Activated CD8-positive, alpha-beta memory T cell treated with anti-CD3 and anti-CD28 coated beads for 4 hours (primary cell): ENCODE measurements around the gene TFAP2A.

Experiments used
- DNase-seq, 2 donors: peaks; one replicate each; pipeline ENCODE4 v3.0.0-alpha.2; 2020; ENCODE audit warnings: low read depth in 2 of 2

Gene TFAP2A

GRCh38 chr6:10412461-10413261 is 2.2 kb downstream of the TFAP2A start:
- DNase-seq = no peak

- peak; percentile 4 to 18 for DNase-seq
Observed at GRCh38 chr6:10411971-10412460, 2.9 kb downstream of the TFAP2A start.

- DNase-seq = no peak
Observed at GRCh38 chr6:10411131-10411970, 3.5 kb downstream of the TFAP2A start.

- DNase-seq = no peak
Observed at GRCh38 chr6:10410207-10411050, 4.4 kb downstream of the TFAP2A start.

GRCh38 chr6:10409731-10410206 is 5.1 kb downstream of the TFAP2A start:
- DNase-seq = no peak

GRCh38 chr6:10409233-10409721 is 5.6 kb downstream of the TFAP2A start:
- no peak for DNase-seq

GRCh38 chr6:10408457-10408856 is 6.4 kb downstream of the TFAP2A start:
- no peak for DNase-seq

- no peak for DNase-seq
Observed at GRCh38 chr6:10407674-10408054, 7.2 kb downstream of the TFAP2A start.

- DNase-seq = no peak
Observed at GRCh38 chr6:10407018-10407673, 7.7 kb downstream of the TFAP2A start.

- no peak for DNase-seq
Observed at GRCh38 chr6:10406556-10406955, 8.3 kb downstream of the TFAP2A start.

- no peak for DNase-seq
Observed at GRCh38 chr6:10405513-10405900, 9.4 kb downstream of the TFAP2A start.

GRCh38 chr6:10404799-10405512 is 9.9 kb downstream of the TFAP2A start:
- DNase-seq = no peak

- DNase-seq = peak; percentile 52 to 63
Observed at GRCh38 chr6:10404107-10404798, 10.6 kb downstream of the TFAP2A start.

- DNase-seq = no peak
Observed at GRCh38 chr6:10403385-10404106, 11.3 kb downstream of the TFAP2A start.

GRCh38 chr6:10402648-10403311 is 12.1 kb downstream of the TFAP2A start:
- DNase-seq = no peak

GRCh38 chr6:10401632-10402223 is 13.1 kb downstream of the TFAP2A start:
- no peak for DNase-seq

- DNase-seq = no peak
Observed at GRCh38 chr6:10401004-10401536, 13.8 kb downstream of the TFAP2A start.

- no peak for DNase-seq
Observed at GRCh38 chr6:10400330-10400729, 14.5 kb downstream of the TFAP2A start.
